Common myeloid progenitor, CD34-positive (primary cell): ENCODE data around the gene GALNT2.

ENCODE experiments used
- CTCF ChIA-PET: fragments of 350-600 bp; sonication (Branson Sonifier 250); formaldehyde crosslinking; loops from one replicate; lab custom pipeline; 2021; ENCODE audit warnings: antibody characterized with exemption; lab: Charles Lee
- POLR2A ChIA-PET: fragments of 350-600 bp; sonication (Branson Sonifier 250); formaldehyde crosslinking; loops from one replicate; lab custom pipeline; 2021; ENCODE audit warnings: antibody characterized with exemption; lab: Charles Lee
- DNase-seq, 3 donors: peaks; one replicate each; pipeline versions ENCODE4 v3.0.0 to v3.0.0-alpha.2; 2013
- H3K27ac ChIP-seq, 2 experiments: 1 replicate in 1 of 2; 2 replicates in 1 of 2; pipeline ENCODE4 v1.7.0; 2013; ENCODE audit warnings: inconsistent platforms in 2 of 2, low read length in 2 of 2, mild to moderate bottlenecking in 2 of 2, low read depth in 1 of 2, moderate library complexity in 1 of 2; ENCODE audit not compliant: severe bottlenecking in 2 of 2, insufficient read depth in 1 of 2, poor library complexity in 1 of 2
- H3K27me3 ChIP-seq, 5 experiments: replicated peaks in 2 of 5; 1 replicate in 3 of 5; 2 replicates in 2 of 5; pipeline versions ENCODE4 v1.6.1 to v1.7.0; 2013; ENCODE audit warnings: low read length in 4 of 5, mild to moderate bottlenecking in 2 of 5, moderate library complexity in 2 of 5, inconsistent platforms in 1 of 5; ENCODE audit not compliant: insufficient read depth in 5 of 5, control insufficient read depth in 4 of 5
- H3K36me3 ChIP-seq, 4 experiments: 1 replicate in 2 of 4; 2 replicates in 2 of 4; pipeline versions ENCODE4 v1.6.1 to v1.7.0; 2013; ENCODE audit warnings: low read length in 3 of 4, control low read depth in 1 of 4, mild to moderate bottlenecking in 1 of 4; ENCODE audit not compliant: control insufficient read depth in 4 of 4, insufficient read depth in 4 of 4
- H3K4me1 ChIP-seq, 4 experiments: 1 replicate in 3 of 4; 2 replicates in 1 of 4; pipeline versions ENCODE4 v1.6.1 to v1.7.1; 2013; ENCODE audit warnings: low read length in 3 of 4, mild to moderate bottlenecking in 3 of 4, control low read depth in 1 of 4, inconsistent platforms in 1 of 4, moderate library complexity in 1 of 4; ENCODE audit not compliant: control insufficient read depth in 4 of 4, insufficient read depth in 4 of 4; ENCODE audit errors: control extremely low read depth in 1 of 4
- H3K4me3 ChIP-seq, 7 experiments: 1 replicate in 4 of 7; 2 replicates in 3 of 7; pipeline versions ENCODE4 v1.5.1 to v1.7.0; 2013; ENCODE audit warnings: mild to moderate bottlenecking in 7 of 7, low read length in 6 of 7, moderate library complexity in 6 of 7, inconsistent platforms in 2 of 7, low read depth in 2 of 7, control low read depth in 1 of 7; ENCODE audit not compliant: insufficient read depth in 4 of 7, control insufficient read depth in 1 of 7; ENCODE audit errors: extremely low read depth in 1 of 7
- H3K9me3 ChIP-seq, 5 experiments: 1 replicate in 4 of 5; 2 replicates in 1 of 5; pipeline versions ENCODE4 v1.6.1 to v1.7.1; 2013; ENCODE audit warnings: low read length in 4 of 5, mild to moderate bottlenecking in 2 of 5, inconsistent platforms in 1 of 5, low read depth in 1 of 5, moderate library complexity in 1 of 5; ENCODE audit not compliant: control insufficient read depth in 4 of 5, insufficient read depth in 2 of 5; ENCODE audit errors: control extremely low read depth in 1 of 5
- WGBS: methylation state at CpG from one replicate; pipeline ENCODE4 v1.1.5; 2013; ENCODE audit not compliant: insufficient coverage; 5-methylcytosine and 5-hydroxymethylcytosine counted together

GALNT2 gene

GRCh38 chr1:230066031-230066430 lies 1.0 kb upstream of the GALNT2 start:
- peaks cover 14 to 38% (median 24%) of the 10 kb centered on the region in 4 experiments for H3K4me1 ChIP-seq
- peaks cover 0 to 5% (median 0%) of the 10 kb centered on the region in 5 experiments for H3K9me3 ChIP-seq
- no peaks in the 10 kb centered on the region for H3K27me3 ChIP-seq
- no peaks in the 10 kb centered on the region for H3K36me3 ChIP-seq
- ChIA-PET POLR2A (interaction anchor here (0.7 to 1.5 kb wide), 2 partner anchors 55 to 205 kb away, joined by 3 to 4 read pairs; no protein-coding TSS in a partner anchor), CTCF (interaction anchor here (0.8 to 1.5 kb wide), 2 partner anchors 110 to 125 kb away, joined by 3 read pairs; no protein-coding TSS in a partner anchor)
- peak overlapping the region in 6 of 7 experiments; percentile 72 to 94 (median 86) for H3K4me3 ChIP-seq
- DNase-seq: peak in 2 of 3 donors; percentile 30 to 32
- WGBS: 20% methylated on average over 1 of the region's 8 CpGs
- peak overlapping the region; percentile 52 to 84 for H3K27ac ChIP-seq

DNA sequence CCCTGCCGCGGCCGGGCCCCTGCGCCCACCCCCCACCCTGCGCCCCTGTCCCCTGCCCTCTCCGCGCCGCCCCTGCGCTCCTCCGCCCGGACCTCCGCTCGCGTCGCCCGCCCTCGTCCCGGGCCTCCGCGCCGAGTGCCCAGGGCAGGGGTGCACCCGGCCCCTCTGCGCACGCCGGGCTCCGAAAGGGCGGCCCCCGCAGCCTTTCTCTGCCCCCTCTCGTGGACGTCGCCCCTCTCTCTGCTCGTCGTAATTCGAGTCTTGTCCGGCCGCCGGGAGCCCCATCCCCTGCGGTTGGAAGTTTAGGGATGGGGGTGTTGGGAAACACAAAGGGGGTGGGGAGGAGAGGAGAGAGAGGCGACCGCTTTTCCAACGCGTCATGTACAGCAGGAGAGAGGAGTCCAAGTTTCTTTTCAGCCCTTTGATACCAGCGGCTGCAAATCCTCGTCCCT lies 407 bp downstream of the GALNT2 start:
- Histone ChIP-seq H3K9me3 (peaks cover 0 to 2% (median 0%) of the 10 kb centered on the region in 5 experiments), H3K27me3 (no peaks in the 10 kb centered on the region), H3K27ac (peak overlapping the region; percentile 15 to 70), H3K4me3 (peak overlapping the region; percentile 71 to 94 (median 91)), H3K4me1 (peaks cover 14 to 45% (median 24%) of the 10 kb centered on the region in 4 experiments), H3K36me3 (no peaks in the 10 kb centered on the region)
- POLR2A ChIA-PET: interaction anchor here (1.5 kb wide), 1 partner anchor 203 kb away, joined by 3 read pairs; no protein-coding TSS in a partner anchor
- DNase-seq: peak in 2 of 3 donors; percentile 36 to 52
- CTCF ChIA-PET: interaction anchor here (1.5 kb wide), 1 partner anchor 123 kb away, joined by 3 read pairs; no protein-coding TSS in a partner anchor
- WGBS: 0% methylated on average over 19 of the region's 44 CpGs

DNA sequence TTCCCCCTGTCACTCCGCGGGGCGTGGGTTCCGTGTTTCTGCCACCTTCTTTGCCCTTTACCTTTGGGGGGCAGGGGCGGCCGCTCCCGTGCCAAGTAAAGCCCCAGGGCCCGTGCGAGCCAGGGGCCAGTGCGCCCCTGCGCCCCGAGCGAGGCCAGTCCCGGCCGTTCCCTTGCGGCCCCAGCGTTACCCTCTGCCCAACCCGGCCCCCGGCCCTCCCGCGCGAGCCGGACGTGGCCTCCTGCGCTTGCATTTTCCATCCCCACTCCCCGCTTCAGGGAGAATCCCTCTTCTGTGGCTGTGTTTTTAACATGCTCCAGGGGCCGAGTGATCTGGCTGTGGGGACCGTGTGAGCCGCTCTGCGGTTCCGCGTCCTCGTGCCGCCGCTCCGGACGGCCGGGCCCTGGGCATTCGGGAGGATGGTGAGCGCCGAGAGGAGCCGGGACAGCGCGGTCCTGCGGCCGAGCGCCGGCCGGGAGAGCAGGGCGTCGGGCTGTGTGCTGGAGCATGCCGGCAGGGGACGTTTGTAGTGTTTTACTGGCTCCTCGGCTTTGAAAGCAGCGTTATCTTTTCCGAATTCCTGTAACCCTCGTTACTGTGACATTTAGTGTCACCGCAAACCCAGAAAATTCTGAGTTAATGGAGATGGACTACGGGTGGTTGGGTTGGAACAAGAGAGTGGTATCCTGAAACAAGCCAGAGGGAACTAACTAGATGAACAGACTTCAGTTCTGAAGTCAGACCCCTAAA lies 1.0 kb downstream of the GALNT2 start:
- ChIA-PET CTCF (no interaction called here), POLR2A (no interaction called here)
- WGBS: 0% methylated on average over 52 of the region's 59 CpGs
- Histone ChIP-seq H3K27me3 (no peaks in the 10 kb centered on the region), H3K27ac (peak overlapping the region; percentile 15 to 70), H3K9me3 (no peaks in the 10 kb centered on the region), H3K4me3 (peak overlapping the region; percentile 71 to 94 (median 91)), H3K4me1 (peaks cover 14 to 45% (median 24%) of the 10 kb centered on the region in 4 experiments), H3K36me3 (no peaks in the 10 kb centered on the region)
- peak; percentile 19 to 37 (median 25) for DNase-seq

GRCh38 chr1:230068621-230068873 lies 1.5 kb downstream of the GALNT2 start:
- H3K36me3 ChIP-seq: no peaks in the 10 kb centered on the region
- no peaks in the 10 kb centered on the region for H3K9me3 ChIP-seq
- H3K27me3 ChIP-seq: no peaks in the 10 kb centered on the region
- H3K4me3 ChIP-seq: peak overlapping the region in 6 of 7 experiments; percentile 71 to 94 (median 91)
- H3K4me1 ChIP-seq: peaks cover 14 to 46% (median 24%) of the 10 kb centered on the region in 4 experiments
- peak overlapping the region in 1 of 2 experiments; percentile 70 for H3K27ac ChIP-seq
- CTCF ChIA-PET: no interaction called here
- WGBS: 23% methylated on average over 9 of the region's 9 CpGs
- DNase-seq: peak in 1 of 3 donors; percentile 38
- POLR2A ChIA-PET: no interaction called here

GRCh38 chr1:230068952-230069684 lies 2.1 kb downstream of the GALNT2 start:
- ChIA-PET POLR2A (interaction anchor here (0.6 kb wide), 1 partner anchor 198 kb away, joined by 3 read pairs; no protein-coding TSS in a partner anchor), CTCF (interaction anchor here (1.0 to 2.3 kb wide), 3 partner anchors 15 to 202 kb away, joined by 3 to 7 read pairs (median 5); no protein-coding TSS in a partner anchor)
- Histone ChIP-seq H3K27ac (no peak overlapping the region), H3K9me3 (no peaks in the 10 kb centered on the region), H3K4me1 (peaks cover 14 to 49% (median 24%) of the 10 kb centered on the region in 4 experiments), H3K27me3 (no peaks in the 10 kb centered on the region), H3K36me3 (no peaks in the 10 kb centered on the region), H3K4me3 (peak overlapping the region in 5 of 7 experiments; percentile 71 to 94 (median 90))
- peak in 2 of 3 donors; percentile 17 to 26 for DNase-seq
- 73% methylated on average over 6 of the region's 13 CpGs for WGBS

DNA sequence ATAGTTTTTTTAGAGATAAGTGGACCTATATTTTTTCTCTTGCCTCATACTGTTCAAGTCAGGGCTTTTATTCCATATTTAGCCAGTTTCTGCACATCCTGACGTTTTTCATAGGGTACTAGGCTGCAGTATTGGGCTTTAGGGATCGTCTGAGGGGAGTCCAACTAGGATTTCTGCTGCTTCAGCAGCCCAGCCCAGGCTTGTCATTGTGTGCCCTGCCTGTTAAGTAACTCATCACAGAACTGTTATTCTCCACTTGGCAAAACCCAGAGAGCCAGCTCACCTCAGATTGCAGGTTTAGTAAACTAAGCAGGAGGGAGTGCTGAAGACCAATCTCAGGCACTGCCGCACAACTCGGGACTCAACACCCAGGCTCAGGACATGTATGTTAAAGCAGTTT lies 2.8 kb downstream of the GALNT2 start:
- no peaks in the 10 kb centered on the region for H3K36me3 ChIP-seq
- DNase-seq: no peak
- CTCF ChIA-PET: interaction anchor here (1.0 to 2.3 kb wide), 3 partner anchors 14 to 201 kb away, joined by 3 to 7 read pairs (median 5); no protein-coding TSS in a partner anchor
- H3K4me1 ChIP-seq: peaks cover 14 to 51% (median 24%) of the 10 kb centered on the region in 4 experiments
- POLR2A ChIA-PET: interaction anchor here (0.6 kb wide), 1 partner anchor 199 kb away, joined by 3 read pairs; no protein-coding TSS in a partner anchor
- 95% methylated on average over 2 of the region's 4 CpGs for WGBS
- H3K4me3 ChIP-seq: no peak overlapping the region
- no peaks in the 10 kb centered on the region for H3K9me3 ChIP-seq
- H3K27me3 ChIP-seq: no peaks in the 10 kb centered on the region
- H3K27ac ChIP-seq: no peak overlapping the region
